Uterus (tissue), 2 donors: ENCODE data around the gene FARS2.

Experiments
- POLR2A ChIP-seq, 2 donors: fragments of 450-650 bp; IDR thresholded peaks; one replicate each; pipeline ENCODE4 v1.6.1; 2016; ENCODE audit warnings: antibody characterized with exemption in 2 of 2, mild to moderate bottlenecking in 1 of 2, moderate library complexity in 1 of 2
- TF ChIP-seq, protein P1 (sequence below), 4 experiments: fragments of 200-600 bp in 2 of 4; fragments of 450-650 bp in 2 of 4; sonication (generic) in 2 of 4; IDR thresholded peaks; one replicate each; pipeline ENCODE4 v1.5.1; 2016 to 2019; ENCODE audit warnings: antibody characterized with exemption in 4 of 4, mild to moderate bottlenecking in 2 of 4, moderate library complexity in 1 of 4

GRCh38 chr6:5520796-5521195 lies 259.5 kb downstream of the FARS2 start:
- TF ChIP-seq POLR2A (IDR thresholded peaks at IDR 0.05): no peak
- TF ChIP-seq, protein P1, sequence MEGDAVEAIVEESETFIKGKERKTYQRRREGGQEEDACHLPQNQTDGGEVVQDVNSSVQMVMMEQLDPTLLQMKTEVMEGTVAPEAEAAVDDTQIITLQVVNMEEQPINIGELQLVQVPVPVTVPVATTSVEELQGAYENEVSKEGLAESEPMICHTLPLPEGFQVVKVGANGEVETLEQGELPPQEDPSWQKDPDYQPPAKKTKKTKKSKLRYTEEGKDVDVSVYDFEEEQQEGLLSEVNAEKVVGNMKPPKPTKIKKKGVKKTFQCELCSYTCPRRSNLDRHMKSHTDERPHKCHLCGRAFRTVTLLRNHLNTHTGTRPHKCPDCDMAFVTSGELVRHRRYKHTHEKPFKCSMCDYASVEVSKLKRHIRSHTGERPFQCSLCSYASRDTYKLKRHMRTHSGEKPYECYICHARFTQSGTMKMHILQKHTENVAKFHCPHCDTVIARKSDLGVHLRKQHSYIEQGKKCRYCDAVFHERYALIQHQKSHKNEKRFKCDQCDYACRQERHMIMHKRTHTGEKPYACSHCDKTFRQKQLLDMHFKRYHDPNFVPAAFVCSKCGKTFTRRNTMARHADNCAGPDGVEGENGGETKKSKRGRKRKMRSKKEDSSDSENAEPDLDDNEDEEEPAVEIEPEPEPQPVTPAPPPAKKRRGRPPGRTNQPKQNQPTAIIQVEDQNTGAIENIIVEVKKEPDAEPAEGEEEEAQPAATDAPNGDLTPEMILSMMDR (IDR thresholded peaks at IDR 0.05): no peak
